Lung (tissue), 12 donors: Measurements from ENCODE around the gene SRC. TPM values are rescaled to one million over a fixed set of nuclear protein-coding genes. Genes with fewer than 3 reads are reported as not detected.
A peak's percentile ranks its signal among the peaks of the same experiment; 100 is the strongest.

Experiments
- ATAC-seq: fragments of 200-7000 bp; cut with Tn5 transposase; one replicate; pipeline ENCODE4 v1.9.1; 2020; ENCODE audit warnings: moderate number of reproducible peaks; ENCODE audit not compliant: insufficient read depth, low FRiP score
- DNase-seq, 3 donors: peaks; one replicate each; pipeline ENCODE4 v3.0.0-alpha.2; 2013 to 2017
- H3K27ac ChIP-seq, 2 donors: one replicate each; pipeline ENCODE4 v1.5.1; 2013; ENCODE audit warnings: mild to moderate bottlenecking in 2 of 2, moderate library complexity in 2 of 2, control low read depth in 1 of 2, inconsistent platforms in 1 of 2, low read depth in 1 of 2, low read length in 1 of 2
- H3K27me3 ChIP-seq, 3 donors: one replicate each; pipeline ENCODE4 v1.5.1; 2013; ENCODE audit warnings: low read length in 2 of 3; ENCODE audit not compliant: control insufficient read depth in 3 of 3, insufficient read depth in 3 of 3
- H3K36me3 ChIP-seq, 4 donors: one replicate each; pipeline ENCODE4 v1.5.1; 2013; ENCODE audit warnings: low read length in 4 of 4, mild to moderate bottlenecking in 1 of 4, moderate library complexity in 1 of 4; ENCODE audit not compliant: control insufficient read depth in 4 of 4, insufficient read depth in 4 of 4
- H3K4me1 ChIP-seq, 5 donors: one replicate each; pipeline ENCODE4 v1.5.1; 2013; ENCODE audit warnings: low read length in 5 of 5, mild to moderate bottlenecking in 2 of 5, moderate library complexity in 1 of 5; ENCODE audit not compliant: control insufficient read depth in 5 of 5, insufficient read depth in 5 of 5
- H3K4me3 ChIP-seq: one replicate; pipeline ENCODE4 v1.5.1; 2013; ENCODE audit warnings: mild to moderate bottlenecking, control low read depth, moderate library complexity
- H3K9ac ChIP-seq, 2 donors: one replicate each; pipeline ENCODE4 v1.5.1; 2013; ENCODE audit warnings: low read length in 2 of 2, control low read depth in 1 of 2; ENCODE audit not compliant: insufficient read depth in 1 of 2
- H3K9me3 ChIP-seq, 4 donors: one replicate each; pipeline ENCODE4 v1.5.1; 2013; ENCODE audit warnings: low read length in 3 of 4, mild to moderate bottlenecking in 1 of 4, moderate library complexity in 1 of 4; ENCODE audit not compliant: control insufficient read depth in 4 of 4, insufficient read depth in 3 of 4
- CTCF ChIP-seq: IDR thresholded peaks from 2 replicates; pipeline ENCODE4 v1.5.1; 2012; ENCODE audit warnings: mild to moderate bottlenecking; ENCODE audit errors: control extremely low read depth, extremely low read depth
- WGBS, 2 donors: extraction: QIAGEN DNeasy Blood & Tissue Kit; methylation state at CpG; one replicate each; pipeline ENCODE4 v1.1.7; 2013; 5-methylcytosine and 5-hydroxymethylcytosine counted together
- polyA plus RNA-seq, 2 donors: library from polyadenylated mRNA; stranded (reverse); fragments of 200-250 nt; gene quantifications; one replicate each; pipeline ENCODE4 v1.2.1, GENCODE V29; 2013
- total RNA-seq, 2 donors: library from RNA; depleted of rRNA in 1 of 2; stranded (reverse); fragments of >200 nt in 1 of 2; gene quantifications; one replicate each; pipeline ENCODE4 v1.2.1, GENCODE V29; 2014 to 2021
- donor health status: control.
- donor health status: control.
- donor health status: Bipolar disorder and iron deficiency.
- donor health status: healthy.
- donor health status: DM: yes; HTN: yes; CAD: no.

SRC gene
- total and polyA plus RNA-seq, 4 donors = 35.6 to 69.5 (median 50.1) TPM

- 74 to 88% methylated on average over 6 of the region's 6 CpGs for WGBS, 2 donors
- Histone ChIP-seq H3K27ac (no peak overlapping the region), H3K4me3 (no peak overlapping the region), H3K9ac (no peak overlapping the region), H3K9me3 (no peaks in the 10 kb centered on the region), H3K36me3 (peaks cover 0 to 16% (median 9%) of the 10 kb centered on the region in 4 donors), H3K4me1 (peaks cover 0 to 2% (median 0%) of the 10 kb centered on the region in 5 donors), H3K27me3 (no peaks in the 10 kb centered on the region)
- peak in 1 of 3 donors; percentile 4 for DNase-seq
- no peak for ATAC-seq
- no peak for TF ChIP-seq CTCF
Observed at GRCh38 chr20:37378420-37378784, 32.5 kb downstream of the SRC start.

GRCh38 chr20:37378785-37379598 is 33.1 kb downstream of the SRC start:
- H3K36me3 ChIP-seq = peaks cover 0 to 16% (median 9%) of the 10 kb centered on the region in 4 donors
- H3K9me3 ChIP-seq = no peaks in the 10 kb centered on the region
- WGBS, 2 donors = 27 to 64% methylated on average over 24 of the region's 24 CpGs
- ATAC-seq = no peak
- peak in 1 of 3 donors; percentile 11 for DNase-seq
- no peak overlapping the region for H3K27ac ChIP-seq
- H3K27me3 ChIP-seq = no peaks in the 10 kb centered on the region
- H3K4me3 ChIP-seq = no peak overlapping the region
- no peak for TF ChIP-seq CTCF
- peaks cover 0 to 2% (median 0%) of the 10 kb centered on the region in 5 donors for H3K4me1 ChIP-seq
- H3K9ac ChIP-seq = no peak overlapping the region

GRCh38 chr20:37379967-37380828 is 34.3 kb downstream of the SRC start:
- Histone ChIP-seq H3K27me3 (no peaks in the 10 kb centered on the region), H3K4me1 (peaks cover 0 to 4% (median 0%) of the 10 kb centered on the region in 5 donors), H3K9me3 (no peaks in the 10 kb centered on the region), H3K4me3 (no peak overlapping the region), H3K36me3 (peaks cover 0 to 21% (median 12%) of the 10 kb centered on the region in 4 donors), H3K9ac (no peak overlapping the region), H3K27ac (peak overlapping the region in 1 of 2 donors; percentile 15)
- peak in 1 of 3 donors; percentile 10 for DNase-seq
- 86 to 89% methylated on average over 14 of the region's 14 CpGs for WGBS, 2 donors
- no peak for ATAC-seq
- no peak for TF ChIP-seq CTCF
